ENCODE measurements around the gene FAM120AOS. TPM values are rescaled to one million over a fixed set of nuclear protein-coding genes. Genes with fewer than 3 reads are reported as not detected.

Gene FAM120AOS
- total RNA-seq, 1 donor from 2014 or later, result 40.9 TPM

- H3K27me3 ChIP-seq, result no peaks in the 10 kb centered on the region
- Mint-ChIP-seq H3K36me3 (peaks cover 2% of the 10 kb centered on the region), H3K27me3 (ENCODE audit: insufficient read depth, low read depth) (peaks cover 2% of the 10 kb centered on the region), H3K4me3 (no peak overlapping the region), H3K4me1 (no peaks in the 10 kb centered on the region), H3K27ac (no peak overlapping the region), H3K9me3 (peaks cover 16% of the 10 kb centered on the region)
- H3K36me3 ChIP-seq, result no peaks in the 10 kb centered on the region
- H3K27ac ChIP-seq, result no peak overlapping the region
- no peak overlapping the region for H3K9ac ChIP-seq
- H2AFZ ChIP-seq (replicated peaks), result no peak overlapping the region
- H4K20me1 ChIP-seq (ENCODE audit: low read depth), result no peaks in the 10 kb centered on the region
- H3K4me1 ChIP-seq, result no peaks in the 10 kb centered on the region
- H3K9me3 ChIP-seq (ENCODE audit: low read depth), result no peaks in the 10 kb centered on the region
- DNase-seq (ENCODE audit: low spot score), result no peak
- H3K4me2 ChIP-seq, result no peak overlapping the region
- H3K4me3 ChIP-seq, result no peak overlapping the region
- no peaks in the 10 kb centered on the region for H3K79me2 ChIP-seq (ENCODE audit: low read depth)
- TF ChIP-seq EZH2 (IDR thresholded peaks at IDR 0.05), result no peak
- no peak for TF ChIP-seq EZH2phosphoT487 (IDR thresholded peaks at IDR 0.05)
- TF ChIP-seq CTCF (IDR thresholded peaks at IDR 0.05), result no peak
- H3F3A ChIP-seq (ENCODE audit: low read depth), result no peaks in the 10 kb centered on the region
Observed at GRCh38 chr9:93417538-93417937, 35.8 kb downstream of the FAM120AOS start.

- Mint-ChIP-seq H3K9me3 (peaks cover 16% of the 10 kb centered on the region), H3K36me3 (peaks cover 2% of the 10 kb centered on the region), H3K27me3 (ENCODE audit: insufficient read depth, low read depth) (peaks cover 2% of the 10 kb centered on the region), H3K4me3 (no peak overlapping the region), H3K4me1 (no peaks in the 10 kb centered on the region), H3K27ac (no peak overlapping the region)
- no peak for DNase-seq (ENCODE audit: low spot score)
- no peak overlapping the region for H3K4me2 ChIP-seq
- H3K27me3 ChIP-seq, result no peaks in the 10 kb centered on the region
- H3K9ac ChIP-seq, result no peak overlapping the region
- no peak for TF ChIP-seq CTCF (IDR thresholded peaks at IDR 0.05)
- no peak for TF ChIP-seq EZH2phosphoT487 (IDR thresholded peaks at IDR 0.05)
- no peak for TF ChIP-seq EZH2 (IDR thresholded peaks at IDR 0.05)
- H3K27ac ChIP-seq, result no peak overlapping the region
- H3K4me1 ChIP-seq, result no peaks in the 10 kb centered on the region
- no peaks in the 10 kb centered on the region for H3K36me3 ChIP-seq
- H3K79me2 ChIP-seq (ENCODE audit: low read depth), result no peaks in the 10 kb centered on the region
- H4K20me1 ChIP-seq (ENCODE audit: low read depth), result no peaks in the 10 kb centered on the region
- H3F3A ChIP-seq (ENCODE audit: low read depth), result no peaks in the 10 kb centered on the region
- H2AFZ ChIP-seq (replicated peaks), result no peak overlapping the region
- H3K9me3 ChIP-seq (ENCODE audit: low read depth), result no peaks in the 10 kb centered on the region
- H3K4me3 ChIP-seq, result no peak overlapping the region
Observed at GRCh38 chr9:93416530-93417235, 36.7 kb downstream of the FAM120AOS start.

GRCh38 chr9:93415176-93415690 lies 38.1 kb downstream of the FAM120AOS start:
- Mint-ChIP-seq H3K36me3 (peaks cover 2% of the 10 kb centered on the region), H3K9me3 (peaks cover 16% of the 10 kb centered on the region), H3K27me3 (ENCODE audit: insufficient read depth, low read depth) (peaks cover 2% of the 10 kb centered on the region), H3K27ac (no peak overlapping the region), H3K4me3 (no peak overlapping the region), H3K4me1 (no peaks in the 10 kb centered on the region)
- Histone ChIP-seq H4K20me1 (ENCODE audit: low read depth) (no peaks in the 10 kb centered on the region), H3K9ac (no peak overlapping the region), H3F3A (ENCODE audit: low read depth) (no peaks in the 10 kb centered on the region), H3K4me1 (no peaks in the 10 kb centered on the region), H3K79me2 (ENCODE audit: low read depth) (no peaks in the 10 kb centered on the region), H3K27ac (no peak overlapping the region), H3K27me3 (no peaks in the 10 kb centered on the region), H3K4me2 (no peak overlapping the region), H3K4me3 (no peak overlapping the region), H3K36me3 (no peaks in the 10 kb centered on the region), H3K9me3 (ENCODE audit: low read depth) (no peaks in the 10 kb centered on the region), H2AFZ (replicated peaks) (no peak overlapping the region)
- TF ChIP-seq CTCF (IDR thresholded peaks at IDR 0.05) (no peak), EZH2 (IDR thresholded peaks at IDR 0.05) (no peak)
- DNase-seq (ENCODE audit: low spot score), result no peak

All from neural progenitor cell (in vitro differentiated cells).